ENCODE data around the gene FREY1. TPM values are rescaled to one million over a fixed set of nuclear protein-coding genes. Genes with fewer than 3 reads are reported as not detected.

Gene FREY1
- total RNA-seq, 1 experiment from 2014 or later, result 1.4 TPM

GRCh38 chr11:45881708-45882368, 25.2 kb downstream of the FREY1 start:
- H3K4me3 ChIP-seq (ENCODE audit: low read depth in 2 of 2, low read length in 2 of 2), result no peak overlapping the region
- H3K36me3 ChIP-seq (ENCODE audit: control insufficient read depth, insufficient read depth, low read length), result no peaks in the 10 kb centered on the region
- H3K27ac ChIP-seq (ENCODE audit: low read length), result no peak overlapping the region
- no peaks in the 10 kb centered on the region for H3K9me3 ChIP-seq (ENCODE audit: control insufficient read depth, insufficient read depth, low read depth, low read length)
- CTCF ChIA-PET, result interaction anchor here (0.6 kb wide), 1 partner anchor 483 kb away, joined by 5 read pairs; no protein-coding TSS in a partner anchor
- DNase-seq (ENCODE audit: low read depth, low spot score) (no peak), ATAC-seq (no peak)
- H3K4me1 ChIP-seq (ENCODE audit: control insufficient read depth, insufficient read depth, low read length), result no peaks in the 10 kb centered on the region
- intact Hi-C loops (cut with micrococcal nuclease; ENCODE audit: unreplicated experiment), result no loop called here
- in situ Hi-C loops (cut with HindIII; ENCODE audit: low pct_unique_long_range_greater_than_20kb, low sequenced_read_pairs), result no loop called here
- H3K27me3 ChIP-seq (ENCODE audit: control insufficient read depth, insufficient read depth, low read length), result no peaks in the 10 kb centered on the region
- POLR2A ChIA-PET, result no interaction called here
- TF ChIP-seq CTCF (IDR thresholded peaks at IDR 0.05) (no peak), SIN3A (IDR thresholded peaks at IDR 0.05; ENCODE audit: borderline replicate concordance, insufficient read depth, low read depth, low read length) (no peak), REST (IDR thresholded peaks at IDR 0.05; ENCODE audit: insufficient read depth in 1 of 2, low read depth in 2 of 2, low read length in 1 of 2) (no peak), POLR2AphosphoS5 (IDR thresholded peaks at IDR 0.05; ENCODE audit: low read depth, low read length) (no peak), TCF7L2 (IDR thresholded peaks at IDR 0.05; ENCODE audit: low read depth, low read length) (no peak)
- BruUV-seq (replicated peaks), result no TSS peak

GRCh38 chr11:45880772-45881570, 26.1 kb downstream of the FREY1 start:
- BruUV-seq (replicated peaks), result no TSS peak
- no peaks in the 10 kb centered on the region for H3K27me3 ChIP-seq (ENCODE audit: control insufficient read depth, insufficient read depth, low read length)
- TF ChIP-seq SIN3A (IDR thresholded peaks at IDR 0.05; ENCODE audit: borderline replicate concordance, insufficient read depth, low read depth, low read length), result no peak
- no peak for TF ChIP-seq REST (IDR thresholded peaks at IDR 0.05; ENCODE audit: insufficient read depth in 1 of 2, low read depth in 2 of 2, low read length in 1 of 2)
- TF ChIP-seq CTCF (IDR thresholded peaks at IDR 0.05), result no peak
- no peak for TF ChIP-seq POLR2AphosphoS5 (IDR thresholded peaks at IDR 0.05; ENCODE audit: low read depth, low read length)
- TF ChIP-seq TCF7L2 (IDR thresholded peaks at IDR 0.05; ENCODE audit: low read depth, low read length), result no peak
- DNase-seq (ENCODE audit: low read depth, low spot score) (no peak), ATAC-seq (no peak)
- intact Hi-C loops (cut with micrococcal nuclease; ENCODE audit: unreplicated experiment), result no loop called here
- H3K27ac ChIP-seq (ENCODE audit: low read length), result no peak overlapping the region
- no peaks in the 10 kb centered on the region for H3K4me1 ChIP-seq (ENCODE audit: control insufficient read depth, insufficient read depth, low read length)
- no peak overlapping the region for H3K4me3 ChIP-seq (ENCODE audit: low read depth in 2 of 2, low read length in 2 of 2)
- no peaks in the 10 kb centered on the region for H3K9me3 ChIP-seq (ENCODE audit: control insufficient read depth, insufficient read depth, low read depth, low read length)
- ChIA-PET CTCF (no interaction called here), POLR2A (no interaction called here)
- no peaks in the 10 kb centered on the region for H3K36me3 ChIP-seq (ENCODE audit: control insufficient read depth, insufficient read depth, low read length)
- in situ Hi-C loops (cut with HindIII; ENCODE audit: low pct_unique_long_range_greater_than_20kb, low sequenced_read_pairs), result no loop called here
